Erythroblast (primary cell): ENCODE data around the gene WWC1.

Source experiments
- GATA1 ChIP-seq: IDR thresholded peaks from 2 replicates; pipeline ENCODE4 v1.6.1; 2011; ENCODE audit warnings: low read depth, mild to moderate bottlenecking, control low read depth, low read length, moderate library complexity
- POLR2A ChIP-seq: IDR thresholded peaks from 2 replicates; pipeline ENCODE4 v1.6.1; 2011; ENCODE audit warnings: mild to moderate bottlenecking, low read length

- TF ChIP-seq POLR2A (no peak), GATA1 (no peak)
These were observed 26.2 kb downstream of the WWC1 start for GRCh38 chr5:168317521-168318147.
